Stimulated activated CD8-positive, alpha-beta memory T cell treated with anti-CD3 and anti-CD28 coated beads, Interleukin-4, amount 100 ng/mL, for 24 hours (primary cell): Measurements from ENCODE around the gene LRFN5.
"Not testable (repeated sequence)": the region's sequence is repeated elsewhere in the genome, so short reads cannot be mapped to it uniquely, and the experiment has no call there.

Experiments
- DNase-seq: peaks from one replicate; pipeline ENCODE4 v3.0.0-alpha.2; 2020; ENCODE audit warnings: low read depth

LRFN5 gene

GRCh38 chr14:41636492-41637392, 30.1 kb downstream of the LRFN5 start:
- no peak for DNase-seq

- DNase-seq, result no peak
Observed at GRCh38 chr14:41641690-41642089, 35.0 kb downstream of the LRFN5 start.

GRCh38 chr14:41642367-41642766, 35.7 kb downstream of the LRFN5 start:
- no peak for DNase-seq

GRCh38 chr14:41642789-41643188, 36.1 kb downstream of the LRFN5 start:
- DNase-seq, result no peak

- no peak for DNase-seq
Observed at GRCh38 chr14:41644606-41645005, 37.9 kb downstream of the LRFN5 start.

GRCh38 chr14:41650802-41651201, 44.1 kb downstream of the LRFN5 start:
- no peak for DNase-seq

GRCh38 chr14:41654196-41654595, 47.5 kb downstream of the LRFN5 start:
- no peak for DNase-seq

GRCh38 chr14:41662780-41663472, 56.2 kb downstream of the LRFN5 start:
- DNase-seq, result no peak

- no peak for DNase-seq
Observed at GRCh38 chr14:41663473-41663850, 56.8 kb downstream of the LRFN5 start.

GRCh38 chr14:41666301-41666700, 59.6 kb downstream of the LRFN5 start:
- DNase-seq, result no peak

GRCh38 chr14:41668356-41668755, 61.7 kb downstream of the LRFN5 start:
- no peak for DNase-seq

- DNase-seq, result not testable (repeated sequence)
Observed at GRCh38 chr14:41673601-41674000, 66.9 kb downstream of the LRFN5 start.

- not testable (repeated sequence) for DNase-seq
Observed at GRCh38 chr14:41674511-41674971, 67.9 kb downstream of the LRFN5 start.

- DNase-seq, result no peak
Observed at GRCh38 chr14:41699486-41699885, 92.8 kb downstream of the LRFN5 start.

GRCh38 chr14:41718477-41719166, 111.9 kb downstream of the LRFN5 start:
- DNase-seq, result no peak

GRCh38 chr14:41739203-41739602, 132.5 kb downstream of the LRFN5 start:
- no peak for DNase-seq

- no peak for DNase-seq
Observed at GRCh38 chr14:41743140-41743539, 136.5 kb downstream of the LRFN5 start.

- DNase-seq, result no peak
Observed at GRCh38 chr14:41749429-41749828, 142.8 kb downstream of the LRFN5 start.

- not testable (repeated sequence) for DNase-seq
Observed at GRCh38 chr14:41750575-41750974, 143.9 kb downstream of the LRFN5 start.

GRCh38 chr14:41758011-41758665, 151.5 kb downstream of the LRFN5 start:
- no peak for DNase-seq

- no peak for DNase-seq
Observed at GRCh38 chr14:41761204-41761603, 154.5 kb downstream of the LRFN5 start.

- no peak for DNase-seq
Observed at GRCh38 chr14:41766772-41767171, 160.1 kb downstream of the LRFN5 start.
